Measurements from ENCODE around the gene ANXA2R.

DNA sequence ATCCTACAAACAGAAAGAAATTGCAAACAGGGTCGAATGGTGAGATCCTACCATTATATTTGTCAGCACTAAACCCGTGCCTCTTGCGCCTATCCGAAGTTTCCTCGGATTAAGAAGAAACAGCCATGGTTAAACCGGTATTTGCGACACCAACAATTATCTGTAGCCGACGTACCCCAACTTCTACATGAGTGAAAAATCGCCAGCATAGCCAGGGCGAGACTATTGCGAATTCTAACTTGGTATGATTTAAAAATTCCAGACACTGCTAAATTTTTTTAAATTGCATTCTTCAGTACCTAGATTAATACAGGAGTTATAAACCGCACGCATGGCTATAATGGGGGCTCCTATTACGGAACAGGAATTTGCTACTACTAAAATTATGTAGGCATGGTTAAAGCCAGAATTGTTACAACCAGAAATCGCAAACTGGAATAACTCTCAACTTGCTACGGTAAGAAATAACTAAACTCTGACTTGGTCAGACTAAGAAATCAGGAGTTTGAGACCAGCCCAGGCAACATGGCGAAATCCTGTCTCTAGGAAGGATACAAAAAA is 25.3 kb upstream of the ANXA2R start:
- no peak for TF ChIP-seq EZH2 (IDR thresholded peaks at IDR 0.05; ENCODE audit: low read depth)
- TF ChIP-seq, protein P1, sequence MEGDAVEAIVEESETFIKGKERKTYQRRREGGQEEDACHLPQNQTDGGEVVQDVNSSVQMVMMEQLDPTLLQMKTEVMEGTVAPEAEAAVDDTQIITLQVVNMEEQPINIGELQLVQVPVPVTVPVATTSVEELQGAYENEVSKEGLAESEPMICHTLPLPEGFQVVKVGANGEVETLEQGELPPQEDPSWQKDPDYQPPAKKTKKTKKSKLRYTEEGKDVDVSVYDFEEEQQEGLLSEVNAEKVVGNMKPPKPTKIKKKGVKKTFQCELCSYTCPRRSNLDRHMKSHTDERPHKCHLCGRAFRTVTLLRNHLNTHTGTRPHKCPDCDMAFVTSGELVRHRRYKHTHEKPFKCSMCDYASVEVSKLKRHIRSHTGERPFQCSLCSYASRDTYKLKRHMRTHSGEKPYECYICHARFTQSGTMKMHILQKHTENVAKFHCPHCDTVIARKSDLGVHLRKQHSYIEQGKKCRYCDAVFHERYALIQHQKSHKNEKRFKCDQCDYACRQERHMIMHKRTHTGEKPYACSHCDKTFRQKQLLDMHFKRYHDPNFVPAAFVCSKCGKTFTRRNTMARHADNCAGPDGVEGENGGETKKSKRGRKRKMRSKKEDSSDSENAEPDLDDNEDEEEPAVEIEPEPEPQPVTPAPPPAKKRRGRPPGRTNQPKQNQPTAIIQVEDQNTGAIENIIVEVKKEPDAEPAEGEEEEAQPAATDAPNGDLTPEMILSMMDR (conservative IDR thresholded peaks at IDR 0.05): no peak

Data from PC-9 (cell line).